HFF-Myc (cell line): ENCODE data around the gene FLT3LG.

Experiments used
- DNase-seq: peaks from one replicate; pipeline ENCODE4 v3.0.0-alpha.2; 2011; ENCODE audit warnings: low read depth; ENCODE audit errors: extremely low read depth
- H3K4me3 ChIP-seq: replicated peaks from 2 replicates; pipeline ENCODE4 v1.5.1; 2011; ENCODE audit warnings: low read depth, mild to moderate bottlenecking, control low read depth, low read length
- CTCF ChIP-seq: IDR thresholded peaks from 2 replicates; pipeline ENCODE4 v1.5.1; 2012; ENCODE audit warnings: mild to moderate bottlenecking, low read depth, low read length, control low read depth; ENCODE audit errors: missing control alignments

FLT3LG gene

DNA sequence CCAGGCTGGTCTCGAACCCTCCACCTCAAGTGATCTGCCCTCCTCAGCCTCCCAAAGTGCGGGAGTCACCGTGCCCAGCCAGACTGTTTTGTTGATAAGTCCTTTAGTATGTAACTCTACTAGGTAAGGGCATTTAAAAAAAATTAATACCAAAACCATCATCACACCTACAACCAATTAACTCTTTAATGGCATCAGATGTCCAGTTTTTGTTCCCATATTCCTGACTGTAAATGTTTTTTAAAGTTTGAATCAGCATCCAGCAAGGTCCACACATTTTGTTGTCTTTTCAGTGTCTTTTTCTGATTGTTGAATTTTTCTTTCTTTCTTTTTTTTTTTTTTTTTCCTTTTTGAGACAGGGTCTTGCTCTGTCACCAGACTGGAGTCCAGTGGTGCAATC is 44.0 kb downstream of the FLT3LG start:
- no peak overlapping the region for H3K4me3 ChIP-seq
- DNase-seq, result no peak
- no peak for TF ChIP-seq CTCF

- no peak for TF ChIP-seq CTCF
- no peak for DNase-seq
- no peak overlapping the region for H3K4me3 ChIP-seq
Measured at GRCh38 chr19:49520705-49521319, 46.8 kb downstream of the FLT3LG start.

GRCh38 chr19:49524812-49525455 is 50.9 kb downstream of the FLT3LG start:
- no peak overlapping the region for H3K4me3 ChIP-seq
- no peak for TF ChIP-seq CTCF

DNA sequence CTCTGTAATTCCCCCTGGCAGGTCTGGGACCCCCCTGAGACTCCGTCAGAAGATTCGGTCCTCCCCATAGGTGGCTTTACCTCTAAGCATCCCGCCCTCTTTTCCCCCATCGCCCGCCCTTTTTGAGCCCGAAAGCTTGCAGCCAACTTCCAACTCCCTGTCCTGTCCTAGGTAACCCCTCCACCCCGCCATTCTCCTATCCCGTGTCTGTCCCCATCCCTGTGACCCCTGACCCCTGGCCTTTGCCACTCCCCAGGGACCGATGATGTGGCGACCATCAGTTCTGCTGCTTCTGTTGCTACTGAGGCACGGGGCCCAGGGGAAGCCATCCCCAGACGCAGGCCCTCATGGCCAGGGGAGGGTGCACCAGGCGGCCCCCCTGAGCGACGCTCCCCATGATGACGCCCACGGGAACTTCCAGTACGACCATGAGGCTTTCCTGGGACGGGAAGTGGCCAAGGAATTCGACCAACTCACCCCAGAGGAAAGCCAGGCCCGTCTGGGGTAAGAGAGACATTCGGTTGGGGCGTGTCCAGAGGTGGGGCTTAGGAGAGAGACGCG is 54.3 kb downstream of the FLT3LG start:
- DNase-seq, result no peak
- H3K4me3 ChIP-seq, result peak overlapping the region; percentile 60
- no peak for TF ChIP-seq CTCF

More at GRCh38 chr19:49524812-49525455, 50.9 kb downstream of the FLT3LG start:
- no peak for DNase-seq

- H3K4me3 ChIP-seq, result no peak overlapping the region
- no peak for TF ChIP-seq CTCF
- no peak for DNase-seq
Measured at GRCh38 chr19:49530708-49531107, 56.7 kb downstream of the FLT3LG start.

GRCh38 chr19:49533551-49534488 is 59.8 kb downstream of the FLT3LG start:
- H3K4me3 ChIP-seq, result peak overlapping the region; percentile 42
- DNase-seq, result no peak
- peak; percentile 28 for TF ChIP-seq CTCF
